22Rv1 (cell line): Measurements from ENCODE around the gene HSPB9.

Experiments
- H3K27ac ChIP-seq: fragments of 450-650 bp; 2 replicates; pipeline ENCODE4 v1.5.1; 2017
- ZFX ChIP-seq: fragments of 450-650 bp; IDR thresholded peaks from 2 replicates; pipeline ENCODE4 v1.6.1; 2017; ENCODE audit warnings: antibody characterized with exemption, borderline replicate concordance
- TF ChIP-seq, protein P1 (sequence below): fragments of 450-650 bp; IDR thresholded peaks from 2 replicates; pipeline ENCODE4 v1.5.1; 2017; ENCODE audit warnings: mild to moderate bottlenecking

The HSPB9 gene

GRCh38 chr17:42111871-42112551 is 10.6 kb upstream of the HSPB9 start:
- peak overlapping the region; percentile 73 for H3K27ac ChIP-seq
- no peak for TF ChIP-seq ZFX
- TF ChIP-seq, protein P1, sequence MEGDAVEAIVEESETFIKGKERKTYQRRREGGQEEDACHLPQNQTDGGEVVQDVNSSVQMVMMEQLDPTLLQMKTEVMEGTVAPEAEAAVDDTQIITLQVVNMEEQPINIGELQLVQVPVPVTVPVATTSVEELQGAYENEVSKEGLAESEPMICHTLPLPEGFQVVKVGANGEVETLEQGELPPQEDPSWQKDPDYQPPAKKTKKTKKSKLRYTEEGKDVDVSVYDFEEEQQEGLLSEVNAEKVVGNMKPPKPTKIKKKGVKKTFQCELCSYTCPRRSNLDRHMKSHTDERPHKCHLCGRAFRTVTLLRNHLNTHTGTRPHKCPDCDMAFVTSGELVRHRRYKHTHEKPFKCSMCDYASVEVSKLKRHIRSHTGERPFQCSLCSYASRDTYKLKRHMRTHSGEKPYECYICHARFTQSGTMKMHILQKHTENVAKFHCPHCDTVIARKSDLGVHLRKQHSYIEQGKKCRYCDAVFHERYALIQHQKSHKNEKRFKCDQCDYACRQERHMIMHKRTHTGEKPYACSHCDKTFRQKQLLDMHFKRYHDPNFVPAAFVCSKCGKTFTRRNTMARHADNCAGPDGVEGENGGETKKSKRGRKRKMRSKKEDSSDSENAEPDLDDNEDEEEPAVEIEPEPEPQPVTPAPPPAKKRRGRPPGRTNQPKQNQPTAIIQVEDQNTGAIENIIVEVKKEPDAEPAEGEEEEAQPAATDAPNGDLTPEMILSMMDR, result no peak

- no peak for TF ChIP-seq ZFX
- TF ChIP-seq, protein P1, result no peak
- H3K27ac ChIP-seq, result peak within 1 kb of the TSS; percentile 73
Measured at GRCh38 chr17:42112552-42113176, 9.9 kb upstream of the HSPB9 start, which contains the start of gene DHX58. TSS of gene DHX58 (minus strand) at chr17:42112714. CDS start at chr17:42111892, 822 bp downstream.

DNA sequence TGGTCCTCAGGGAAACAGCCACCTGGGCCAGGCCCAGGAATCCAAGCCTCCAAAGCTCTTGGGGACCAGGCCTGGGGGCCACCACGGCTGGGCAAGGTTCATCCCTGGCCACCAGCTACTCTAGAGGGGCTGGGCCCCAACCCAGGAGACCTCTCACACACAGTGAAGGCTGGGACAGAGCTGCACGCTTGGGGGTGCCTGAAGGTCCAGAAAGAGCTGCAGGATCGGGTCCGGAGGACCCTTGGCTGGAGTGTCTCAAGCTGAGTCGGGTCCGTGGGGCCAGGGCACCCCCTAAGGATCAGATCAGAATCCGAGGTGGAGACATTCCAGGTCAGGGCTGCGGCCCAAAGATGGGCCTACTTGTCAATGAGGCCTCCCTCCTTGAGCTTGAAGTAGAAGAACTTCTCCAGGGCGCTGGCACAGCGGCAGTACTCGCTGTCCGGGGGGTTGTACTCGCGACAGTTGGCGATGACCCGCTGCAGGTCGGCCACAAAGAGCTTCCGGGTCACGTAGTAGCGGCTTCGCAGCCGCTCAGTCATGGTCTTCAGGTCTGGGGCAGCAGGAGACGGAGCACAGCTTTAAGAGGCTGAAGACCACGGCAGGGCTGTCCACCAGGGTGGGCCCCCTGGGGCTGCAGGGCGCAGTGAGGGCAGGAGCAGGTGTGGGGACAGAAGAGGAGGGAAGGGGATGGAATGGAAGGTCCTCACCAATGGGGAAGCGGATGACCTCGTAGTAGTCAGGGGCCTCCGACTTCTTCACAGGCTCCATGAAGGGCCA is 9.1 kb upstream of the HSPB9 start:
- TF ChIP-seq, protein P1, result no peak
- TF ChIP-seq ZFX, result no peak
- H3K27ac ChIP-seq, result peak overlapping the region; percentile 73

GRCh38 chr17:42114118-42114517 is 8.5 kb upstream of the HSPB9 start:
- TF ChIP-seq, protein P1, result no peak
- TF ChIP-seq ZFX, result no peak
- no peak overlapping the region for H3K27ac ChIP-seq

DNA sequence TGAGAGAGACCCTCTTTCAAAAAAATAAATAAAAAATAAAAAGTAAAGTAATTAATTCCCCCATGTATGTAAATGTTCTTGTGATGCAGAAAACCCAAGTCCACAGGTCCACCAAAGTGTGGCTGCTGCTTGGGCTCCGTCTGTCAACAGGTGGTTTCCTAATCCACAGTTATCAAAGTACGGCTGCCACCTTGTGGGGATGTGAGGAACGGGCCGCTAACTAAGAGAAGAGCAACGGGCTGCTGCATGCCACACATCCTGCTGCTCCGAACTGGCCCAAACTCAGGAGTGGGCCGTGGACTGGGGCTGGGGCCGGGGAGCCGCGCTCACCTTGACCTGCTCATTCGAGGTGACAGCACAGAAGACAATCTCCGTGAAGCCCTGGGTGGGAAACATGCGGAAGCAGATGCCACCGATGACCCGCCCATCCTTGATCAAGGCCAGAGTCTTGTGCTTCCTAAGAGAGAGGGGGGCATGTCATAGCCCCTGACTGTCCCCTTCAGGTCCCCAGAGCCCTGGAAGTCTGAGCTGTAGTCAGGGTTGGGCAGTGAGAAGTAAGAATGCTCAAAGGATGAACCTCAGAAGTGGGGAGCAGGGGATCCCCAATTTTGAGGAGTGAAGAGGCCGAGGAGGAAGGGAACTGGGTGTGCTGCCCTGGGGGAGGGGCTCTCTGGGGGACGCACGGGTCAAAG is 5.8 kb upstream of the HSPB9 start:
- no peak for TF ChIP-seq ZFX
- TF ChIP-seq, protein P1, result peak; percentile 84
- no peak overlapping the region; the same call in 1 of the 2 replicates for H3K27ac ChIP-seq

- H3K27ac ChIP-seq, result peak overlapping the region; percentile 77
- TF ChIP-seq ZFX, result no peak
- TF ChIP-seq, protein P1, result no peak
Measured at GRCh38 chr17:42117397-42118125, 5.0 kb upstream of the HSPB9 start.
